RWPE1 (cell line): ENCODE data around the gene MAP3K10.

Experiments used
- CTCF ChIA-PET: fragments of 350-600 bp; sonication (Branson Sonifier 250); formaldehyde crosslinking; extraction: SDS; loops from one replicate; lab custom pipeline; 2021; lab: Yijun Ruan, JAX
- POLR2A ChIA-PET: fragments of 400-600 bp; formaldehyde crosslinking; extraction: SDS; loops from one replicate; lab custom pipeline; 2020; ENCODE audit warnings: antibody characterized with exemption; ENCODE audit not compliant: low non-redundant PET; lab: Yijun Ruan, JAX
- DNase-seq: peaks from one replicate; pipeline ENCODE4 v3.0.0; 2012; ENCODE audit warnings: low spot score
- H3K27ac ChIP-seq: fragments of 450-650 bp; 2 replicates; pipeline ENCODE4 v1.5.1; 2017
- CTCF ChIP-seq: fragments of 450-650 bp; conservative IDR thresholded peaks from 2 replicates; pipeline ENCODE4 v1.5.1; 2017; ENCODE audit warnings: low read depth, mild to moderate bottlenecking

MAP3K10 gene

GRCh38 chr19:40246292-40247073 lies 55.3 kb downstream of the MAP3K10 start:
- no peak for DNase-seq
- ChIA-PET POLR2A (no interaction called here), CTCF (interaction anchor here (0.5 to 0.6 kb wide), 2 partner anchors 17 to 57 kb away, joined by 3 to 5 read pairs; no protein-coding TSS in a partner anchor)
- peak overlapping the region; percentile 9; the same call in 1 of the 2 replicates for H3K27ac ChIP-seq
- no peak for TF ChIP-seq CTCF

DNA sequence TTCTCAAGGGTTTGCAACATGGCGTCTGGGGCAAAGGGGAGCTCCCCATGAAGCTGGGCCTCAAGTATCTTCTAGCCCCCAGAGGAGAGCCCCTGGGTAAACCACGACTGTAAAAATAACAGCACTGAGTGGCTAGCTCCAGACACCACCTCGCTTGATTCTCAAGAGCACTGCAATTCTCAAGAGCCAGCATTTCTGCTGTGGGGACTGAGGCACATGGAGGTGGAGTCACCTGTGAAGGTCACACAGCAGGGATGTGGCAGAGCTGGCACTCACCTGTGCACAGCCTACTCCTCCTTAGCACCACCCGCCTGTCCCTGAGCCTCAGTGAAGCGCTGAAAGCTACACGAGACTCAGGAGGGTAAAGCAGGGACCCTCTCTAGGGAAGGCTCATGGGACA lies 56.0 kb downstream of the MAP3K10 start:
- ChIA-PET POLR2A (no interaction called here), CTCF (interaction anchor here (0.5 kb wide), 1 partner anchor 56 kb away, joined by 3 read pairs; no protein-coding TSS in a partner anchor)
- TF ChIP-seq CTCF: no peak
- no peak for DNase-seq
- H3K27ac ChIP-seq: peak overlapping the region; percentile 9; the same call in 1 of the 2 replicates

GRCh38 chr19:40247735-40248262 lies 56.6 kb downstream of the MAP3K10 start:
- CTCF ChIA-PET: no interaction called here
- POLR2A ChIA-PET: no interaction called here
- TF ChIP-seq CTCF: no peak
- no peak for DNase-seq
- no peak overlapping the region; the same call in 1 of the 2 replicates for H3K27ac ChIP-seq

DNA sequence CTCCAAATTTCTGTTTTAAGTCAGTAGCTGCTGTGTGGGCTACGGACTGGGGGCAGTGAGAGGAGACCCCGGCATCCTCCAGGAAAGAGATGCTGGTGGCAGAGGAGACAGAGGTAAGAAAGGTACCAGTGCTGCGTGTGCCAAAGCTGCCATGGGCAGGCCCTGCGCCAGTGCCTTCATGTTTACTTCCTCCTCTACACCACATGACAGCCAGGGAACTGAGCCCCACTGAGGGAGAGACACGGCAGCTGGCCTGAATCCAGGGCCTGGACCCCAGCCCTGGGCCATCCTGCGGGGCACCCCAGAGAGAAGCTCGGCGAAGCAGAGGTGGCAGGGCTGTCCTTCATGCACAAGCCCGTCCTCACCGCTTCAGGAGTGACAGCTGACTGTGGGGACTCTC lies 58.0 kb downstream of the MAP3K10 start:
- H3K27ac ChIP-seq: no peak overlapping the region
- no peak for TF ChIP-seq CTCF
- ChIA-PET CTCF (no interaction called here), POLR2A (interaction anchor here (0.9 kb wide), 1 partner anchor 38 kb away, joined by 3 read pairs; no protein-coding TSS in a partner anchor)
- DNase-seq: no peak

DNA sequence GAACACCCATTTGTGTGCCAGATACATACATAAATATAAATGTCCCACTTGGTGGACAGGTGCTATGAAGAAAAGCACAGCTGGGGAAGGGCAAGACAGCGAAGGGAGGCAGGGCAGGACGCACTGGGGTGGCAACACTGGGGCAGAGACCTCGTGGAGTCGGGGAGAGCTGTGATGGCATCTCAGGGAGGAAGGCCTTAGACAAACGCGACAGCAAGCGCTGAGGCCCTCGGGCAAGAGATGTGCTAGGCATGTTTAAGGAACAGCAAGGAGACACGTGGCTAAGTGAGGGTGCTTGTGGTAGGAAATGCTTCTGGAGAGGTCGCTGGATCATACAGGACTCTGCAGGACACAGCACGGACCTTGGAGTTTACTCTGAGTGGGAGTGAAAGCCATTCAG lies 58.6 kb downstream of the MAP3K10 start:
- POLR2A ChIA-PET: interaction anchor here (0.9 kb wide), 1 partner anchor 37 kb away, joined by 3 read pairs; no protein-coding TSS in a partner anchor
- CTCF ChIA-PET: no interaction called here
- H3K27ac ChIP-seq: no peak overlapping the region
- TF ChIP-seq CTCF: no peak
- DNase-seq: no peak

DNA sequence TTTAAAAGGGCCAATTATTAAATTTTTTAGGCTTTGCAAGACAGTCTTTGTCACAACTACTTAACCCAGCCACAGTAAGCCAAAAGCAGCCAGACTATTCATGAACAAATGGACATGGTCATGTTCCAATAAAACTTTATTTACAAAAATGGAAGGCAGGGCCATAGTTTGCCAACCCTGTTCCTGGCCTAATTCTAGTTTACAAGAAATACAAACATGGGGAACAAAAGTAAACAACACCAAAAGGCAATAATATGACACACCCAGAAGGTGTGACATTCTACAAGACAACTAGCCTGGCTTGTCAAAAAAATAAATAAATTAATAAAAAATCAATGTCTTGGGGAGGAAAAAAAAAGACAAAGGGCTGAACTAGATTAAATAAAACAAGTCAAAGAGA lies 60.0 kb downstream of the MAP3K10 start:
- ChIA-PET POLR2A (no interaction called here), CTCF (no interaction called here)
- H3K27ac ChIP-seq: no peak overlapping the region
- DNase-seq: no peak
- TF ChIP-seq CTCF: no peak
